ENCODE measurements around the gene SLC9A9. TPM values are rescaled to one million over a fixed set of nuclear protein-coding genes. Genes with fewer than 3 reads are reported as not detected.
A peak's percentile ranks its signal among the peaks of the same experiment; 100 is the strongest.

Gene SLC9A9
- total RNA-seq, 2 donors from 2014 or later: 1.3 to 3.7 TPM

- 86 to 93% methylated on average over 1 to 3 of the region's 3 CpGs for WGBS, 2 experiments (ENCODE audit: insufficient coverage in 1 of 2, insufficient read length in 1 of 2)
Observed at GRCh38 chr3:143552851-143553250, 295.4 kb downstream of the SLC9A9 start.

GRCh38 chr3:143551761-143552160 lies 296.5 kb downstream of the SLC9A9 start:
- no peak overlapping the region for H3K27ac ChIP-seq (ENCODE audit: low read depth, low read length)
- Mint-ChIP-seq H3K9me3 (peaks cover 19% of the 10 kb centered on the region), H3K36me3 (ENCODE audit: low read depth) (peaks cover 2% of the 10 kb centered on the region), H3K4me3 (no peak overlapping the region), H3K27me3 (ENCODE audit: insufficient read depth) (no peaks in the 10 kb centered on the region), H3K27ac (no peak overlapping the region), H3K4me1 (peaks cover 17% of the 10 kb centered on the region)
- H3K9ac ChIP-seq (ENCODE audit: extremely low read depth, low read length, poor library complexity, severe bottlenecking): no peak overlapping the region
- H3K9me3 ChIP-seq (ENCODE audit: control insufficient read depth, low read length): peaks cover 28% of the 10 kb centered on the region
- WGBS, 2 experiments (ENCODE audit: insufficient coverage in 1 of 2, insufficient read length in 1 of 2): 83 to 93% methylated on average over 1 to 2 of the region's 2 CpGs
- no peak for TF ChIP-seq CTCF (conservative IDR thresholded peaks at IDR 0.05)
- no peak for DNase-seq
- peaks cover 5% of the 10 kb centered on the region for H3K4me1 ChIP-seq (ENCODE audit: control insufficient read depth, insufficient read depth, low read length)
- H3K4me3 ChIP-seq (ENCODE audit: low read length): no peak overlapping the region
- H3K27me3 ChIP-seq (ENCODE audit: control insufficient read depth, insufficient read depth, low read length, poor library complexity, severe bottlenecking): no peaks in the 10 kb centered on the region
- H3K36me3 ChIP-seq (ENCODE audit: control insufficient read depth, insufficient read depth, low read length): no peaks in the 10 kb centered on the region

More at GRCh38 chr3:143552851-143553250, 295.4 kb downstream of the SLC9A9 start:
- H3K27me3 Mint-ChIP-seq (ENCODE audit: insufficient read depth): no peaks in the 10 kb centered on the region
- peak overlapping the region; percentile 9 for H3K27ac Mint-ChIP-seq
- H3K9me3 Mint-ChIP-seq: peaks cover 30% of the 10 kb centered on the region
- Histone ChIP-seq H3K4me3 (ENCODE audit: low read length) (no peak overlapping the region), H3K4me1 (ENCODE audit: control insufficient read depth, insufficient read depth, low read length) (peaks cover 5% of the 10 kb centered on the region), H3K9ac (ENCODE audit: extremely low read depth, low read length, poor library complexity, severe bottlenecking) (no peak overlapping the region), H3K36me3 (ENCODE audit: control insufficient read depth, insufficient read depth, low read length) (no peaks in the 10 kb centered on the region), H3K9me3 (ENCODE audit: control insufficient read depth, low read length) (peaks cover 39% of the 10 kb centered on the region), H3K27ac (ENCODE audit: low read depth, low read length) (no peak overlapping the region), H3K27me3 (ENCODE audit: control insufficient read depth, insufficient read depth, low read length, poor library complexity, severe bottlenecking) (no peaks in the 10 kb centered on the region)
- H3K4me3 Mint-ChIP-seq: no peak overlapping the region
- TF ChIP-seq CTCF (conservative IDR thresholded peaks at IDR 0.05): no peak
- H3K36me3 Mint-ChIP-seq (ENCODE audit: low read depth): peaks cover 9% of the 10 kb centered on the region
- peaks cover 17% of the 10 kb centered on the region for H3K4me1 Mint-ChIP-seq
- DNase-seq: no peak

GRCh38 chr3:143548861-143549497 lies 299.3 kb downstream of the SLC9A9 start:
- Mint-ChIP-seq H3K36me3 (ENCODE audit: low read depth) (no peaks in the 10 kb centered on the region), H3K27ac (no peak overlapping the region), H3K4me1 (peaks cover 9% of the 10 kb centered on the region), H3K27me3 (ENCODE audit: insufficient read depth) (no peaks in the 10 kb centered on the region), H3K9me3 (no peaks in the 10 kb centered on the region), H3K4me3 (no peak overlapping the region)
- no peak overlapping the region for H3K4me3 ChIP-seq (ENCODE audit: low read length)
- no peak overlapping the region for H3K27ac ChIP-seq (ENCODE audit: low read depth, low read length)
- H3K36me3 ChIP-seq (ENCODE audit: control insufficient read depth, insufficient read depth, low read length): no peaks in the 10 kb centered on the region
- peaks cover 5% of the 10 kb centered on the region for H3K4me1 ChIP-seq (ENCODE audit: control insufficient read depth, insufficient read depth, low read length)
- DNase-seq: no peak
- H3K27me3 ChIP-seq (ENCODE audit: control insufficient read depth, insufficient read depth, low read length, poor library complexity, severe bottlenecking): no peaks in the 10 kb centered on the region
- 80 to 92% methylated on average over 1 to 2 of the region's 2 CpGs for WGBS, 2 experiments (ENCODE audit: insufficient coverage in 1 of 2, insufficient read length in 1 of 2)
- no peak for TF ChIP-seq CTCF (conservative IDR thresholded peaks at IDR 0.05)
- peaks cover 8% of the 10 kb centered on the region for H3K9me3 ChIP-seq (ENCODE audit: control insufficient read depth, low read length)
- H3K9ac ChIP-seq (ENCODE audit: extremely low read depth, low read length, poor library complexity, severe bottlenecking): no peak overlapping the region
